NOMO-1 treated with DMSO at 0.1 percent for 48 hours (cell line): ENCODE measurements around the gene RBMXL3.

Experiments
- DNase-seq: peaks from one replicate; lab custom pipeline; 2025; ENCODE audit not compliant: unreplicated experiment; lab: John Stamatoyannopoulos, UW

The RBMXL3 gene

GRCh38 chrX:115233497-115234455, 44.6 kb downstream of the RBMXL3 start, which contains the start of gene LRCH2:
Gene LRCH2, minus strand, starts transcription at chrX:115234096. Its CDS starts 55 bp downstream, at chrX:115234041.
- no peak for DNase-seq

GRCh38 chrX:115234461-115234860, 45.3 kb downstream of the RBMXL3 start:
- DNase-seq, result no peak

DNA sequence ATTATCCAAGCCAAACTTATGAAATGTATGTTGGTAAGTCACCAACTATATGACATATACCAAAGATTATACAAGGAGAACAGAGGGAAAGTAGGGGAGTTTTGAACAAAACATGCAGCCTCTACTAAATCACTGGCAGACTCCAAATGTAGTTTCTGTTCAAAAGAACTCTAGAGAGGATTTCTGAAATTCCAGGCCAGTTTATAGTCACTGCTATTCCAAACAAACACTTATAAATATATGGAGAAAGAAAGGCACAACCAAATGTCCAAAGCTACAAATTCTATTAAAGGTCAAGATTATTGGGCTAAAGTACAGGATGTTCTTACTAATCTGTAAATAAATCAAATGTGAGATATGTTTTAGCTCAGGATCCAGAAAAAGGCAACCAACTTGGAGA, 47.4 kb downstream of the RBMXL3 start:
- no peak for DNase-seq

- DNase-seq, result no peak
Observed at GRCh38 chrX:115237056-115237455, 47.8 kb downstream of the RBMXL3 start.
